Stimulated activated CD8-positive, alpha-beta memory T cell treated with anti-CD3 and anti-CD28 coated beads, Interleukin-4, amount 100 ng/mL, for 4 hours (primary cell): ENCODE results near the gene PDE6H.

Experiments
- DNase-seq, 2 donors: peaks; one replicate each; pipeline ENCODE4 v3.0.0-alpha.2; 2020; ENCODE audit warnings: low read depth in 2 of 2, low spot score in 1 of 2

PDE6H gene

DNA sequence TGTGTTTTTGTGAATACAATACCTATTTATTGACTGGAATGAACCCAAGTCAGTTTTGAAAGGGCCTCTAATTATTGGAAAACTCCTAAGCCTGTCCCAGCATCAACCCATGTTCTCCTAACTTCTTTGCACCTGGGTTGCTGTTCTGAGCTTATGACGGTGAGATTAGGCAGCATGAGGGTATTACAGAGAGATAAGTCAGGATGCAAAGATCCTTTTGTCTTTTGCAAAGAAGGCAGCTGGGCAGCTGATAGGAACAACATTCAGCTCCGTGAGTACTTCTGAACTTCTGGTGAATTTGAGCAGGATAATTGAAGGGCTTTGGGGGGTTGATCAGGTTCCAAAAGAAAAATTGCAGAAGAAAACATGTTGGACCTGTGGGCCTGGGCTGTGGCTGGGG lies at the start of gene PDE6H:
TSS of gene PDE6H (plus strand) at position 227 of the 400 bp plus-strand sequence. CDS start 4,971 bp downstream, outside the sequence.
- no peak for DNase-seq

DNA sequence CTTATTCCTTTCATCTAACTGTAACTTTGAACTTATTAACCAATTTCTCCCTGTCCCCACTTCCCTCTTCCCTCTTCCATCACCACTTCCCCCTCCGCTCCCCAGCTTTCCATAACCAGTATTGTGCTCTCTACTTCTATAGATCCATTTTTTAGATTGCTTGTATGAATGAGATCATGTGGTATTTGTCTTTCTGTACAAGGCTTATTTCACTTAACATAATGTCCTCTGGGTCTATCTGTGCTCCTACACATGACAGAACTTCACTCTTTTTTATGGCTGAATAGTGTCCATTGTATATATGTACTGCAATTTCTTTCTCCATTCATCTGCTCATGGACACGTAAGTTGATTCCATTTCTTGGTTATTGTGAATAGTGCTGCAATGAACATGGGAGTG lies 48.9 kb upstream of the PDE6H start:
- DNase-seq: no peak

- no peak for DNase-seq
Measured at GRCh38 chr12:14924541-14924940, 48.3 kb upstream of the PDE6H start.

DNA sequence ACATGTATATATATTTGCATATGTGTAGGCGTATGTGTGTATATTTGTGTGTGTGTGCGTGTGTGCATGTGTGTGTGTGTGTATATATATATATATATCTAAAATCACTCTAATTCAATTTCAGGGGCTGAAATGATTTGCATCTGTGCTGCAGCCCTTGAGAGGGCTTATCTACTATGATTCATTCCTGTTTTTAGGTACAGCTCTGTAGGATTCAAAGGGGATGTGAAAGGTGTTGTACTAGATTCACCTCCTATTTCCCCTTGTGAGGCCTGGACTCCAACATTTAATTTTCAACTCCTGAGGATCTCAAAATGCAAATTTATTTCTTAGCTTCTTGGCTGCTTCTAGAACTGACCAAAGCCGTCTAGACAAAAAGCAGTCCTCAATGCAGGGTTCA lies 45.6 kb upstream of the PDE6H start:
- no peak for DNase-seq

- DNase-seq: no peak
Measured at GRCh38 chr12:14928931-14929330, 43.9 kb upstream of the PDE6H start.

- no peak for DNase-seq
Measured at GRCh38 chr12:14930299-14930698, 42.5 kb upstream of the PDE6H start.

GRCh38 chr12:14931359-14931758 lies 41.5 kb upstream of the PDE6H start:
- no peak for DNase-seq

DNA sequence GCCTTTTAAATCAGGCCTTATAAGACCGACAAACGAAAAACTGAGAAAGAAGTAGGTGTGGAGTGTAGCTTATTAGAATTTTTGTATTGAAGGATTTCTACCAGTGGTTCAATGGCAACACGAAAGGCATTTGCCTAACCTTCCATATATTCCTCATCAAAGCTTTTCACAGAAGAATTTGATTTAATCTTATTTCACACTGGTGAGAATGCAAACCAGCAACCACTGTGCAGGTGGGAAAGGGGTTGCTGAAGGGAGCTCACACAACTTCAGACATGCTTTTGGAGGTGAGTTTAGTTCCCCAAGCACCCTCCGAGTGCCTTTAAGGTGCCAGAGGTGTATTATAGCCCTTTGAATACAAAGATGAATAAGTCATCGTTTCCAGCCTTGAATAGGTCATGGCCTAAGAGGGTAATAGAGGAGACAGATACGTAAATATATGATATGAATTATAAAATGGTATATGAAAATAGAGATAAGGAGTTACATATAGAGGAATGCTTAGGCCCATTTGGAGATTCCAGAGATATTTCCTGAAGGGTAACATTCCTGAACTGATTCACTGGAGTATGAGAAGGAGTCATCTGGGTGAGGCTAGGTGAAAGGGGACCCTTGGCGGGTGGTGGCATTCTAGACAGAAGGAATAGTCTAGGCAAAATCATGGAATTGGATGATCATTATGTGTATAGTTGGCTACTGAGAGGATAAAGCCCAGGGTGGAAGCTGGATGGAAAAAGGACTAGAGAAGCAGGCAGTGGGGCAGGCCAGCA lies 40.9 kb upstream of the PDE6H start:
- DNase-seq: no peak

- no peak for DNase-seq
Measured at GRCh38 chr12:14934511-14934910, 38.3 kb upstream of the PDE6H start.

GRCh38 chr12:14935031-14935430 lies 37.8 kb upstream of the PDE6H start:
- DNase-seq: no peak

- DNase-seq: no peak
Measured at GRCh38 chr12:14936224-14936861, 36.5 kb upstream of the PDE6H start.

DNA sequence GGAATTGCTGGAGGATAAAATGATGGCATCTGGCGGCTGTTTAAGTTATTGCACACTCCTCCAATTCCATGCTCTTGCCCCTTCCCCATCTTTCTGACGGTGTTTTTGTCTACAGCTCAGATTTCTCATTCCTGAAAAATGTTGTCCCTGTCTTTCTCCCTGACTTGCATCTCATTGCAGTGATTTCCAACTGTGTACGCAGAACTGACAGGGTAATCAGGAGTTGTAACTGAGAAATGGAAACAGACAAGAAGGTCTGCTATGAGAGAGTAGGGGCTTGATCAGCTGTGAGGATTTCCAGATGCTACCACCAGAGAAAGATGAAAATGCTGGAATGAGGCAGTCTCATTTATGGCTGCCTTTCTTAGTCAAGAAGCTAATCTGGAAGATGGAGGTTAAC lies 35.8 kb upstream of the PDE6H start:
- DNase-seq: no peak

DNA sequence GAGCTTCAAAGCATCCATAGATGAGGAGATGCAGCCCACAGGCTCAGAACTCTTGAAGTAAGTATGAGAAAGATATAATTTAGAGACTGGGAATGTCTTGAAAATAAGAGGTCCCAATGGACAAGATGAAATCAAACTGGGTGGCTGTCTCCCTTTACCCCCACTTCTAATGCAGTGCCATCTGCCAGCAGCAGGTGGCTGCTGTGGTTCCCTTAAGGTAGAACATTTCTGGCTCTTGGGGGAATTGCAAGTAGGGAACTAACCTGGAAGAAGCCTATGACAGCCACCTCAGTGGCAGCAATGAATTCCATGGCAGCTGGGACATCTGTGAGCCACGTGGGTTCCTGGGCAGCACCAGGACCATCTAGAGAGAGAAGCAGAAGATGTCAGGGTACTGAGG lies 35.2 kb upstream of the PDE6H start:
- DNase-seq: no peak

GRCh38 chr12:14938301-14938700 lies 34.5 kb upstream of the PDE6H start, which contains the start of gene ERP27:
Gene ERP27 (minus strand): TSS chr12:14938537. CDS start chr12:14938508, 29 bp downstream.
- DNase-seq: no peak

DNA sequence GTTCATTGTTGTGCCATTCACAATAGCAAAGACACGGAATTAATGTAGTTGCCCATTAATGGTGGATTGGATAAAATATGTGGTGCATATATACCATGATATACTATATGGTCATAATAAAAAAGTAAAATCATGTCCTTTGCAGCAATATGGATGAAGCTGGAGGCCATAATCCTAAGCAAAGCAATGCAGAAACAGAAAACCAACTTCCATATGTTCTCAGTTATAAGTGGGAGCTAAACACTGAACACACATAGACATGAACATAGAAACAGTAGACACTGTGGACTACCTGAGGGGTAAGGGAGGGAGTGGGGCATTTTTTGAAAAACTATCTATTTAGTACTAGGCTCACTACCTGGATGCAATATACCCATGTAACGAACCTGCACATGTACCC lies 31.5 kb upstream of the PDE6H start:
- no peak for DNase-seq

GRCh38 chr12:14942196-14942931 lies 30.5 kb upstream of the PDE6H start:
- no peak for DNase-seq

DNA sequence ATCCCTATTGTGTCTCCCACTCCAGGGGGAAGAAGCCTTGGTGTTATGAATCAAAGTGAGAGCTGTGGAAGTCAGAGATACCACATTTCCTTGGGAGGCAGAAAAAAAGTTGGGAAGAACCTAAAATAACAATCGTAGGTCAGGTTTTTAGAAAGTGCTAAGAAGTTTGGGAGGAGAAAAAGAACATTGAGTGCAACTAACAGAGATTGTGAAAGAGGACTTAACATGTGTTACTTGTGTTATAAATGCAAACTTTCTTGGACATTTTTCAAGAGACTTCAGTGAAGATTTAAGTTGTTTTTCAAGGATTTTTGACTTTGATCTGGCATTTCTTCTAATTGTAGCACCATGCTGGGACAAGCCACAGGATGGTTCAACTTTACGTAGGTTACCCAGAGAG lies 26.7 kb upstream of the PDE6H start:
- no peak for DNase-seq

DNA sequence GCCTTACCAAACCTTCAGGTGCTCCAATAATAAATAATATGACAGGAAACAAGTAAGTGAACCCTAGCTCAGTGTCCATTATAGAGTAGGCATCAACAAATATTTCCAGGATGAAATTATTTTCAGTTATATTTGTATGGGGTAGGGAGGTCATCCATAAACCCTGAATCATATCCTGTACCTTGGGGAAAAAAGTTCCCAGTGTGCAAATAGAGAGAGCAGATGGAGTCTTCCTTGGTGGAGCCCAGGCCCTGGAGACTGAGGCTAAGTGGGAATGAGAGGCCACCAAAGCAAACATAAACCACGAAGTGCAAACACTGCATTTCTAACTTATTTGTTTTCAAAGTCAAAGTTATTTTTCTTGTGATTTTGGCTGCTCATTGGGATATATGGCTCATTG lies 26.0 kb upstream of the PDE6H start:
- no peak for DNase-seq

DNA sequence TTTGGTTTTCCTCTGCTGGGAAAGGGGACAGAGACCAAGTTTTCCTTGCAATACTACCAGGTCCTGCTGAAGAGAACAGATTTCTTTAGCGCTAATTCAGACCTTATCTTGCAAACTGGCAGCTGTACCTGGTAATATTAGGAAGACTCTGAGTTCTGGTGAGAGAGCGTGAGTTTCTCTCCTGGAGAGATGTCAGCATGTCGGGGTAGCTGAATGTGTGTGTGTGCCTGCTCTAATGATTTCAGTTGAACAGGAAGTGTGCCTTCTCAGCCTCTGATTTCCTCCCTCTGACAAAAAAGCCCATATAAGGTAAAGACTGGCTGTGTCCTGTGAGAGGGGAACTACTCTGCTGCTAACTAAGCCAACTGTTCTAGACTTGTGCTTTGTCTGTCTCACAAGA lies 24.2 kb upstream of the PDE6H start:
- no peak for DNase-seq

GRCh38 chr12:14949631-14950030 lies 23.2 kb upstream of the PDE6H start:
- DNase-seq: no peak

DNA sequence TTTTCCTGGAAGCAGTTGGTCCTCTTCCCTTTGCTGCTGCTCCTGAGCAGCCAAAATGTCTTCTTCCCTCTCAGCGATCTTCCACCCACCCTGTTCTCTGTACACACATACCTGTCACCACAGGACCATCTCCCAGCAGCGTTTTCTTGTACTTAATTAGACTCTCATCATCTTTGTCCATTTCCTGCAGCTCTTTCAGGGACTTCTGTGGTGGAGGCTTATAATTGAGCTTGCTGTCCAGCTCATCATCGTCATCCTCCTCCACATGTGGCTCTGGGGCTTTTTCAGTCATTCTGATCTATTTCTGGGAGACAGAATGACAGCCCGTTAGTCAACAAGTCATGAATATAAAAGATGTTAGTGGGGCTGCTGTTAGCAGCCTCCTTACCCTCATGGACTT lies 22.4 kb upstream of the PDE6H start:
- DNase-seq: no peak
